Panc1 (cell line): Measurements from ENCODE around the gene SMIM10L2A.

ENCODE experiments used
- CTCF ChIP-seq: fragments of 450-650 bp; IDR thresholded peaks from 2 replicates; pipeline ENCODE4 v1.5.1; 2017; ENCODE audit warnings: mild to moderate bottlenecking
- POLR2AphosphoS5 ChIP-seq: IDR thresholded peaks from 2 replicates; pipeline ENCODE4 v1.6.1; 2012; ENCODE audit warnings: mild to moderate bottlenecking, low read depth, low read length, moderate library complexity
- TCF7L2 ChIP-seq: IDR thresholded peaks from 2 replicates; pipeline ENCODE4 v1.6.1; 2011; ENCODE audit warnings: mild to moderate bottlenecking, low read depth, low read length, inconsistent platforms
- TF ChIP-seq, protein P1 (sequence below), 2 experiments: IDR thresholded peaks; 2 replicates each; pipeline ENCODE4 v1.6.1; 2011 to 2012; ENCODE audit warnings: low read depth in 2 of 2, control low read depth in 1 of 2, low read length in 1 of 2, mild to moderate bottlenecking in 1 of 2, moderate library complexity in 1 of 2; ENCODE audit not compliant: insufficient read depth in 1 of 2

DNA sequence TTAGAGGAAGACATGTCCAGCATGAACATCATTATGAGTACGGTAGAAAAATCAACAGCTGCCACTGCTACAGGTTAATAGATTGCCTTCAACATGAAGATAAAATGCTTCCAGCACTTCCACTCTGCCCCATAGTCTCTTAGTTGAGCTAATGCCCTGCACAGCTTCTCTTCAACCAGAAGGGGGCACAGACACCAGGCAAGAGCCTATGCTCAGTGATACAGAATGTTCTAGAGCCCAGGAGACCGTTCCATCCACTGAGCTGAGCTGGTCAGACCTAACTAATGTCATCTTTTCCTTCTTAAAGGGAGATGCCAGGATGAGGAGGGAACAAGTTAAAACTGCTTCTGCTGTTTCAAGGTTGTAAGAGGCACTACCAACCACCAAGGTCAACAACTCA lies 42.2 kb downstream of the SMIM10L2A start:
- peak; percentile 51 for TF ChIP-seq CTCF
- no peak for TF ChIP-seq POLR2AphosphoS5
- TF ChIP-seq, protein P1, sequence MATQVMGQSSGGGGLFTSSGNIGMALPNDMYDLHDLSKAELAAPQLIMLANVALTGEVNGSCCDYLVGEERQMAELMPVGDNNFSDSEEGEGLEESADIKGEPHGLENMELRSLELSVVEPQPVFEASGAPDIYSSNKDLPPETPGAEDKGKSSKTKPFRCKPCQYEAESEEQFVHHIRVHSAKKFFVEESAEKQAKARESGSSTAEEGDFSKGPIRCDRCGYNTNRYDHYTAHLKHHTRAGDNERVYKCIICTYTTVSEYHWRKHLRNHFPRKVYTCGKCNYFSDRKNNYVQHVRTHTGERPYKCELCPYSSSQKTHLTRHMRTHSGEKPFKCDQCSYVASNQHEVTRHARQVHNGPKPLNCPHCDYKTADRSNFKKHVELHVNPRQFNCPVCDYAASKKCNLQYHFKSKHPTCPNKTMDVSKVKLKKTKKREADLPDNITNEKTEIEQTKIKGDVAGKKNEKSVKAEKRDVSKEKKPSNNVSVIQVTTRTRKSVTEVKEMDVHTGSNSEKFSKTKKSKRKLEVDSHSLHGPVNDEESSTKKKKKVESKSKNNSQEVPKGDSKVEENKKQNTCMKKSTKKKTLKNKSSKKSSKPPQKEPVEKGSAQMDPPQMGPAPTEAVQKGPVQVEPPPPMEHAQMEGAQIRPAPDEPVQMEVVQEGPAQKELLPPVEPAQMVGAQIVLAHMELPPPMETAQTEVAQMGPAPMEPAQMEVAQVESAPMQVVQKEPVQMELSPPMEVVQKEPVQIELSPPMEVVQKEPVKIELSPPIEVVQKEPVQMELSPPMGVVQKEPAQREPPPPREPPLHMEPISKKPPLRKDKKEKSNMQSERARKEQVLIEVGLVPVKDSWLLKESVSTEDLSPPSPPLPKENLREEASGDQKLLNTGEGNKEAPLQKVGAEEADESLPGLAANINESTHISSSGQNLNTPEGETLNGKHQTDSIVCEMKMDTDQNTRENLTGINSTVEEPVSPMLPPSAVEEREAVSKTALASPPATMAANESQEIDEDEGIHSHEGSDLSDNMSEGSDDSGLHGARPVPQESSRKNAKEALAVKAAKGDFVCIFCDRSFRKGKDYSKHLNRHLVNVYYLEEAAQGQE (IDR thresholded peaks at IDR 0.05; ENCODE audit: insufficient read depth in 1 of 2, low read depth in 2 of 2, low read length in 1 of 2) = no peak
- TF ChIP-seq TCF7L2 = no peak
